Measurements from ENCODE around the gene RITA1. TPM values are rescaled to one million over a fixed set of nuclear protein-coding genes. Genes with fewer than 3 reads are reported as not detected.

The RITA1 gene
- total and polyA plus RNA-seq, 4 donors: 10.6 to 18.1 (median 14.9) TPM

- Histone ChIP-seq H3K9ac (ENCODE audit: low read depth in 1 of 2, low read length in 2 of 2) (no peak overlapping the region), H3K4me3 (ENCODE audit: low read depth in 1 of 3, low read length in 3 of 3) (no peak overlapping the region), H3K27ac (ENCODE audit: low read depth in 1 of 2, low read length in 2 of 2) (no peak overlapping the region), H3K36me3 (ENCODE audit: control insufficient read depth in 4 of 4, insufficient read depth in 3 of 4, low read depth in 1 of 4, low read length in 3 of 4) (peaks cover 2 to 8% (median 3%) of the 10 kb centered on the region in 4 donors), H3K27me3 (ENCODE audit: control insufficient read depth in 4 of 4, insufficient read depth in 4 of 4, low read length in 3 of 4) (no peaks in the 10 kb centered on the region), H3K9me3 (ENCODE audit: control insufficient read depth in 4 of 4, low read length in 3 of 4) (no peaks in the 10 kb centered on the region), H3K4me1 (ENCODE audit: control insufficient read depth in 4 of 4, insufficient read depth in 4 of 4, low read length in 3 of 4) (peaks cover 12 to 57% (median 36%) of the 10 kb centered on the region in 4 donors)
- WGBS: 73% methylated on average over 4 of the region's 4 CpGs
- no peak for DNase-seq (ENCODE audit: low spot score)
- no peak for TF ChIP-seq YY1 (IDR thresholded peaks at IDR 0.05)
- TF ChIP-seq RAD21 (IDR thresholded peaks at IDR 0.05): no peak
- TF ChIP-seq FOXA1 (IDR thresholded peaks at IDR 0.05): no peak
- no peak for TF ChIP-seq HNF4G (IDR thresholded peaks at IDR 0.05)
- TF ChIP-seq NR2F2 (IDR thresholded peaks at IDR 0.05): peak; percentile 36
These were observed 52.2 kb downstream of the RITA1 start for GRCh38 chr12:113237748-113238147.

- Histone ChIP-seq H3K4me3 (ENCODE audit: low read depth in 1 of 3, low read length in 3 of 3) (no peak overlapping the region), H3K9me3 (ENCODE audit: control insufficient read depth in 4 of 4, low read length in 3 of 4) (no peaks in the 10 kb centered on the region), H3K36me3 (ENCODE audit: control insufficient read depth in 4 of 4, insufficient read depth in 3 of 4, low read depth in 1 of 4, low read length in 3 of 4) (peaks cover 0 to 8% (median 0%) of the 10 kb centered on the region in 4 donors), H3K27ac (ENCODE audit: low read depth in 1 of 2, low read length in 2 of 2) (no peak overlapping the region), H3K27me3 (ENCODE audit: control insufficient read depth in 4 of 4, insufficient read depth in 4 of 4, low read length in 3 of 4) (no peaks in the 10 kb centered on the region), H3K4me1 (ENCODE audit: control insufficient read depth in 4 of 4, insufficient read depth in 4 of 4, low read length in 3 of 4) (peaks cover 12 to 56% (median 36%) of the 10 kb centered on the region in 4 donors), H3K9ac (ENCODE audit: low read depth in 1 of 2, low read length in 2 of 2) (no peak overlapping the region)
- no peak for DNase-seq (ENCODE audit: low spot score)
- 58% methylated on average over 3 of the region's 3 CpGs for WGBS
- TF ChIP-seq SP1 (IDR thresholded peaks at IDR 0.05) (no peak), YY1 (IDR thresholded peaks at IDR 0.05) (no peak), HNF4A (conservative IDR thresholded peaks at IDR 0.05) (no peak), JUND (IDR thresholded peaks at IDR 0.05) (no peak), REST (IDR thresholded peaks at IDR 0.05) (no peak)
These were observed 52.8 kb downstream of the RITA1 start for GRCh38 chr12:113238309-113238708.

DNA sequence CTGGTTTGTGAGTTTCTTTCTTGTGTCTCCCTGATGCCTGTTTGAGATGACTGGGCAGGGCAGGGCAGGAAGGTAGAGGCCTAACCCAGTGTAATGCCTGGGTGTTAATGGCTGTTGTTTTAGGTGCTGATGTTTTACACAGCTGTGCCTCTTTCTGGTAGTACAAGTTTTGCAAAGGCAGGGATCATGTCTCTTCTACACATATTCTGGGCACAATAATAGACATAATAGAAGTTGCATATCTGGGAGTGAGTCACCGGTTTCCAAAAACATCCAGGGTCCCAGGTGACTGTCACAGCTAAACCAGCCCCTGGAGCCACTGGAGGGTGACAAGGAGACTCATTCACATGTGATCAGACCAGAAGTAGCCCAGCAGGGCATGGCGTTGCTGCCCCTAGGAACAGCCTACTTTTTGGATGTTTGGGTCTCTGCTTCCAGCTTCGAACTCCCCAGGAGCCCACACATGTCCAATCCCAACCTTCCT lies 53.8 kb downstream of the RITA1 start:
- Histone ChIP-seq H3K27ac (ENCODE audit: low read depth in 1 of 2, low read length in 2 of 2) (peak overlapping the region; percentile 39 to 49), H3K27me3 (ENCODE audit: control insufficient read depth in 4 of 4, insufficient read depth in 4 of 4, low read length in 3 of 4) (no peaks in the 10 kb centered on the region), H3K36me3 (ENCODE audit: control insufficient read depth in 4 of 4, insufficient read depth in 3 of 4, low read depth in 1 of 4, low read length in 3 of 4) (peaks cover 0 to 3% (median 0%) of the 10 kb centered on the region in 4 donors), H3K4me3 (ENCODE audit: low read depth in 1 of 3, low read length in 3 of 3) (no peak overlapping the region), H3K9ac (ENCODE audit: low read depth in 1 of 2, low read length in 2 of 2) (no peak overlapping the region), H3K9me3 (ENCODE audit: control insufficient read depth in 4 of 4, low read length in 3 of 4) (no peaks in the 10 kb centered on the region), H3K4me1 (ENCODE audit: control insufficient read depth in 4 of 4, insufficient read depth in 4 of 4, low read length in 3 of 4) (peaks cover 14 to 61% (median 43%) of the 10 kb centered on the region in 4 donors)
- DNase-seq (ENCODE audit: low spot score): no peak
- TF ChIP-seq SP1 (IDR thresholded peaks at IDR 0.05) (no peak), CTCF (IDR thresholded peaks at IDR 0.05; ENCODE audit: low read depth, low read length, missing input control) (no peak), ZBTB33 (IDR thresholded peaks at IDR 0.05) (no peak), HNF4A (conservative IDR thresholded peaks at IDR 0.05) (no peak), RXRA (IDR thresholded peaks at IDR 0.05) (no peak), HNF4G (IDR thresholded peaks at IDR 0.05) (no peak), YY1 (IDR thresholded peaks at IDR 0.05) (no peak), FOXA1 (IDR thresholded peaks at IDR 0.05) (no peak), TAF1 (conservative IDR thresholded peaks at IDR 0.05) (no peak), REST (IDR thresholded peaks at IDR 0.05) (no peak), GABPA (IDR thresholded peaks at IDR 0.05 in 1 of 2, conservative IDR thresholded peaks at IDR 0.05 in 1 of 2) (no peak), FOXA2 (IDR thresholded peaks at IDR 0.05) (no peak), EGR1 (IDR thresholded peaks at IDR 0.05; ENCODE audit: low read depth in 2 of 2) (no peak), RAD21 (IDR thresholded peaks at IDR 0.05) (no peak), JUND (IDR thresholded peaks at IDR 0.05) (no peak)
- WGBS: 92% methylated on average over 3 of the region's 3 CpGs
